Small intestine (tissue), 7 donors: ENCODE results near the gene PEAK3. TPM values are rescaled to one million over a fixed set of nuclear protein-coding genes. Genes with fewer than 3 reads are reported as not detected.

ENCODE experiments used
- DNase-seq, 2 donors: peaks; one replicate each; pipeline versions ENCODE4 v3.0.0 to v3.0.0-alpha.2; 2013
- FAIRE-seq: peaks from 2 replicates; lab custom pipeline; 2012; peaks lifted over from hg19 to GRCh38; lab: Jason Lieb, UNC
- H3K27ac ChIP-seq, 3 donors: one replicate each; pipeline ENCODE4 v1.5.1; 2013; ENCODE audit warnings: low read length in 2 of 3, mild to moderate bottlenecking in 2 of 3, control low read depth in 1 of 3, inconsistent platforms in 1 of 3, low read depth in 1 of 3, moderate library complexity in 1 of 3
- H3K27me3 ChIP-seq, 3 donors: one replicate each; pipeline ENCODE4 v1.6.1; 2013; ENCODE audit warnings: low read length in 3 of 3, inconsistent platforms in 1 of 3; ENCODE audit not compliant: control insufficient read depth in 3 of 3, insufficient read depth in 3 of 3
- H3K36me3 ChIP-seq, 3 donors: one replicate each; pipeline ENCODE4 v1.6.1; 2013; ENCODE audit warnings: low read length in 3 of 3, inconsistent platforms in 1 of 3, low read depth in 1 of 3, mild to moderate bottlenecking in 1 of 3, moderate library complexity in 1 of 3; ENCODE audit not compliant: control insufficient read depth in 3 of 3, insufficient read depth in 2 of 3
- H3K4me1 ChIP-seq, 3 donors: one replicate each; pipeline ENCODE4 v1.6.1; 2013; ENCODE audit warnings: low read length in 2 of 3, inconsistent platforms in 1 of 3, low read depth in 1 of 3, mild to moderate bottlenecking in 1 of 3, moderate library complexity in 1 of 3; ENCODE audit not compliant: control insufficient read depth in 3 of 3, insufficient read depth in 2 of 3
- H3K4me3 ChIP-seq, 3 donors: one replicate each; pipeline ENCODE4 v1.5.1; 2013; ENCODE audit warnings: low read length in 3 of 3, control low read depth in 1 of 3, inconsistent platforms in 1 of 3, low read depth in 1 of 3, mild to moderate bottlenecking in 1 of 3, moderate library complexity in 1 of 3
- H3K9me3 ChIP-seq, 2 donors: one replicate each; pipeline ENCODE4 v1.6.1; 2013; ENCODE audit warnings: low read depth in 1 of 2, low read length in 1 of 2; ENCODE audit not compliant: control insufficient read depth in 2 of 2, insufficient read depth in 1 of 2
- WGBS, 3 donors: extraction: QIAGEN DNeasy Blood & Tissue Kit; methylation state at CpG; one replicate each; pipeline ENCODE4 v1.1.7; 2013; 5-methylcytosine and 5-hydroxymethylcytosine counted together
- polyA plus RNA-seq, 4 donors: library from polyadenylated mRNA; stranded (reverse) in 3 of 4; unstranded in 1 of 4; fragments of 200-250 nt in 3 of 4; fragments of 120-200 nt in 1 of 4; gene quantifications; one replicate each; pipeline versions ENCODE4 v1.2.1 to v1.2.3, GENCODE V29; 2013
- donor health status: healthy with polysubstance abuse.
- donor health status: control.
- donor health status: control.
- donor health status: Bipolar disorder and iron deficiency.
- donor health status: healthy.

PEAK3 gene
- polyA plus RNA-seq, 4 donors: 0.25 to 0.54 (median 0.46) TPM; not detected in 1

- Histone ChIP-seq H3K4me3 (no peak overlapping the region), H3K36me3 (no peaks in the 10 kb centered on the region), H3K27me3 (peaks cover 0 to 40% (median 11%) of the 10 kb centered on the region in 3 donors), H3K4me1 (peaks cover 0 to 27% (median 0%) of the 10 kb centered on the region in 3 donors), H3K27ac (no peak overlapping the region), H3K9me3 (no peaks in the 10 kb centered on the region)
- FAIRE-seq (no peak), DNase-seq (peak in 1 of 2 donors; percentile 70)
- 19 to 44% (median 35%) methylated on average over 58 to 62 of the region's 62 CpGs for WGBS, 3 donors
These were observed 20.6 kb upstream of the PEAK3 start for GRCh38 chr19:2302319-2303210.

GRCh38 chr19:2300533-2300932 is 18.6 kb upstream of the PEAK3 start:
- Histone ChIP-seq H3K36me3 (no peaks in the 10 kb centered on the region), H3K9me3 (no peaks in the 10 kb centered on the region), H3K4me1 (peaks cover 0 to 23% (median 0%) of the 10 kb centered on the region in 3 donors), H3K27ac (no peak overlapping the region), H3K27me3 (peaks cover 0 to 33% (median 4%) of the 10 kb centered on the region in 3 donors), H3K4me3 (no peak overlapping the region)
- DNase-seq (no peak), FAIRE-seq (no peak)
- 48 to 74% (median 68%) methylated on average over 17 of the region's 17 CpGs for WGBS, 3 donors

GRCh38 chr19:2296141-2296540 is 14.2 kb upstream of the PEAK3 start:
- 43 to 80% (median 65%) methylated on average over 16 of the region's 16 CpGs for WGBS, 3 donors

GRCh38 chr19:2294687-2295335 is 12.8 kb upstream of the PEAK3 start:
- 12 to 36% (median 34%) methylated on average over 23 to 26 of the region's 26 CpGs for WGBS, 3 donors

More at GRCh38 chr19:2296141-2296540, 14.2 kb upstream of the PEAK3 start:
- no peak for DNase-seq
- no peaks in the 10 kb centered on the region for H3K9me3 ChIP-seq
- H3K36me3 ChIP-seq: no peaks in the 10 kb centered on the region
- peaks cover 11 to 50% (median 12%) of the 10 kb centered on the region in 3 donors for H3K27me3 ChIP-seq
- no peaks in the 10 kb centered on the region for H3K4me1 ChIP-seq
- no peak for FAIRE-seq
- H3K4me3 ChIP-seq: no peak overlapping the region
- H3K27ac ChIP-seq: no peak overlapping the region

GRCh38 chr19:2291185-2291751 is 9.3 kb upstream of the PEAK3 start:
- Histone ChIP-seq H3K4me1 (peaks cover 0 to 3% (median 0%) of the 10 kb centered on the region in 3 donors), H3K36me3 (no peaks in the 10 kb centered on the region), H3K27ac (no peak overlapping the region), H3K9me3 (no peaks in the 10 kb centered on the region), H3K27me3 (peaks cover 17 to 91% (median 26%) of the 10 kb centered on the region in 3 donors), H3K4me3 (peak overlapping the region in 2 of 3 donors; percentile 40 to 55)
- DNase-seq: peak in 1 of 2 donors; percentile 46
- no peak for FAIRE-seq
- WGBS, 3 donors: 13 to 22% (median 20%) methylated on average over 58 to 67 of the region's 67 CpGs

More at GRCh38 chr19:2294687-2295335, 12.8 kb upstream of the PEAK3 start:
- Histone ChIP-seq H3K9me3 (no peaks in the 10 kb centered on the region), H3K4me3 (no peak overlapping the region), H3K4me1 (peaks cover 0 to 3% (median 0%) of the 10 kb centered on the region in 3 donors), H3K27me3 (peaks cover 17 to 59% (median 17%) of the 10 kb centered on the region in 3 donors), H3K27ac (no peak overlapping the region), H3K36me3 (no peaks in the 10 kb centered on the region)
- no peak for DNase-seq
- no peak for FAIRE-seq

GRCh38 chr19:2290441-2291184 is 8.6 kb upstream of the PEAK3 start:
- H3K36me3 ChIP-seq: no peaks in the 10 kb centered on the region
- H3K27ac ChIP-seq: peak overlapping the region in 1 of 3 donors; percentile 63
- H3K4me3 ChIP-seq: peak overlapping the region in 2 of 3 donors; percentile 40 to 55
- FAIRE-seq (no peak), DNase-seq (peak in 1 of 2 donors; percentile 44)
- H3K4me1 ChIP-seq: peaks cover 0 to 3% (median 0%) of the 10 kb centered on the region in 3 donors
- H3K9me3 ChIP-seq: no peaks in the 10 kb centered on the region
- H3K27me3 ChIP-seq: peaks cover 13 to 91% (median 26%) of the 10 kb centered on the region in 3 donors
- 2 to 3% (median 3%) methylated on average over 57 to 82 of the region's 82 CpGs for WGBS, 3 donors

- Histone ChIP-seq H3K36me3 (no peaks in the 10 kb centered on the region), H3K4me3 (peak overlapping the region in 2 of 3 donors; percentile 40 to 55), H3K27me3 (peaks cover 13 to 87% (median 26%) of the 10 kb centered on the region in 3 donors), H3K9me3 (no peaks in the 10 kb centered on the region), H3K4me1 (peaks cover 0 to 3% (median 0%) of the 10 kb centered on the region in 3 donors), H3K27ac (peak overlapping the region in 1 of 3 donors; percentile 63)
- DNase-seq (peak in 1 of 2 donors; percentile 41), FAIRE-seq (no peak)
- 1% methylated on average over 51 to 74 of the region's 74 CpGs for WGBS, 3 donors
These were observed 7.9 kb upstream of the PEAK3 start for GRCh38 chr19:2289714-2290435.
